NT2/D1 (cell line): Measurements from ENCODE around the gene COL18A1.

Source experiments
- SUZ12 ChIP-seq: IDR thresholded peaks from 2 replicates; pipeline ENCODE4 v1.6.1; 2011; ENCODE audit not compliant: insufficient read length, insufficient read depth; ENCODE audit errors: extremely low read depth
- ZNF274 ChIP-seq: IDR thresholded peaks from 2 replicates; pipeline ENCODE4 v1.6.1; 2011; ENCODE audit warnings: mild to moderate bottlenecking, low read depth, low read length

GRCh38 chr21:45519182-45519581 lies 114.2 kb downstream of the COL18A1 start:
- TF ChIP-seq SUZ12 (no peak), ZNF274 (no peak)
